Testis (tissue), 3 donors: ENCODE measurements around the gene SLC24A3. TPM values are rescaled to one million over a fixed set of nuclear protein-coding genes. Genes with fewer than 3 reads are reported as not detected.

Experiments
- DNase-seq: peaks from one replicate; pipeline ENCODE4 v3.0.0-alpha.2; 2019
- H3K27ac ChIP-seq, 2 donors: fragments of 200-600 bp; sonication (generic); one replicate each; pipeline ENCODE4 v1.5.1; 2019
- H3K27me3 ChIP-seq: fragments of 200-600 bp; sonication (generic); one replicate; pipeline ENCODE4 v1.5.1; 2019
- H3K36me3 ChIP-seq: fragments of 200-600 bp; sonication (generic); one replicate; pipeline ENCODE4 v1.5.1; 2017; ENCODE audit warnings: low read depth; ENCODE audit errors: missing control alignments
- H3K4me1 ChIP-seq: fragments of 200-600 bp; sonication (generic); one replicate; pipeline ENCODE4 v1.5.1; 2019
- H3K4me3 ChIP-seq, 2 donors: fragments of 200-600 bp; sonication (generic); one replicate each; pipeline ENCODE4 v1.5.1; 2017 to 2019
- H3K9me3 ChIP-seq: fragments of 200-600 bp; sonication (generic); one replicate; pipeline ENCODE4 v1.5.1; 2017
- POLR2A ChIP-seq: fragments of 450-650 bp; IDR thresholded peaks from one replicate; pipeline ENCODE4 v1.6.1; 2017; ENCODE audit warnings: antibody characterized with exemption, mild to moderate bottlenecking, moderate library complexity
- WGBS, 2 donors: methylation state at CpG; one replicate each; pipeline ENCODE4 v1.1.5; 2018; 5-methylcytosine and 5-hydroxymethylcytosine counted together
- intact Hi-C: fragments of 100-400 bp; cut with DNase I; formaldehyde crosslinking; loops from one replicate; pipeline ENCODE4 v1.15.1; 2023; ENCODE audit warnings: low total_unique reads
- polyA plus RNA-seq: library from polyadenylated mRNA; stranded (reverse); fragments of 350-450 nt; fragmentation: Illumina TruSeq; extraction: RNeasy Lipid Tissue Mini Kit (QIAGEN cat#74804); gene quantifications from one replicate; pipeline ENCODE4 v1.2.3, GENCODE V29; 2014; ENCODE audit warnings: low read depth, low replicate concordance; ENCODE audit not compliant: insufficient read depth
- total RNA-seq, 2 donors: library from RNA; depleted of rRNA; stranded (reverse); fragments of >200 nt; gene quantifications; one replicate each; pipeline ENCODE4 v1.2.3, GENCODE V29; 2016
- TF ChIP-seq, protein P1 (sequence below), 3 experiments: fragments of 450-650 bp in 2 of 3; fragments of 200-600 bp in 1 of 3; sonication (generic) in 1 of 3; IDR thresholded peaks; one replicate each; pipeline ENCODE4 v1.5.1; 2016 to 2019; ENCODE audit warnings: antibody characterized with exemption in 3 of 3, mild to moderate bottlenecking in 2 of 3, moderate library complexity in 1 of 3

The SLC24A3 gene
- total and polyA plus RNA-seq, 3 donors from 2014 or later, result 2.4 to 4.5 (median 3.8) TPM

DNA sequence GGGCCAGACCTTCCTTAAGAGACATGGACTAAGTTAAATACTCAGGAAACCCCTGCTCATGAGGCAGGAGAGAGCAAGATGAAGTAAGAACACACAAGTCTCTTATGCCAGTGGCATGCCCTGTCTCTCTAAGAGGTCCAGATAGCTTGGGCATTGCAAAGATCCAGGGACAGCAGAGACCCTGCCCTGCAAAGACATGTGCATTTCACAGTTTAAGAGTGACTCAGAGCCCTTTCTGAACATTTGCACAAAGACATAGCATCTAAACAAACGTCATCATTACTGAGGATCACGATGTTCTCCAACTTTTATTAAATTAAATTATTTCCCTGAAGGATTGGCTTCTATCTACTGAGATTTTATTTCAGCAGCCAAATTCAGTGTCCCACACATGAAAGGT, 315.1 kb downstream of the SLC24A3 start:
- no peak for TF ChIP-seq POLR2A
- TF ChIP-seq, protein P1, sequence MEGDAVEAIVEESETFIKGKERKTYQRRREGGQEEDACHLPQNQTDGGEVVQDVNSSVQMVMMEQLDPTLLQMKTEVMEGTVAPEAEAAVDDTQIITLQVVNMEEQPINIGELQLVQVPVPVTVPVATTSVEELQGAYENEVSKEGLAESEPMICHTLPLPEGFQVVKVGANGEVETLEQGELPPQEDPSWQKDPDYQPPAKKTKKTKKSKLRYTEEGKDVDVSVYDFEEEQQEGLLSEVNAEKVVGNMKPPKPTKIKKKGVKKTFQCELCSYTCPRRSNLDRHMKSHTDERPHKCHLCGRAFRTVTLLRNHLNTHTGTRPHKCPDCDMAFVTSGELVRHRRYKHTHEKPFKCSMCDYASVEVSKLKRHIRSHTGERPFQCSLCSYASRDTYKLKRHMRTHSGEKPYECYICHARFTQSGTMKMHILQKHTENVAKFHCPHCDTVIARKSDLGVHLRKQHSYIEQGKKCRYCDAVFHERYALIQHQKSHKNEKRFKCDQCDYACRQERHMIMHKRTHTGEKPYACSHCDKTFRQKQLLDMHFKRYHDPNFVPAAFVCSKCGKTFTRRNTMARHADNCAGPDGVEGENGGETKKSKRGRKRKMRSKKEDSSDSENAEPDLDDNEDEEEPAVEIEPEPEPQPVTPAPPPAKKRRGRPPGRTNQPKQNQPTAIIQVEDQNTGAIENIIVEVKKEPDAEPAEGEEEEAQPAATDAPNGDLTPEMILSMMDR (IDR thresholded peaks at IDR 0.05), result no peak
- Histone ChIP-seq H3K4me1 (no peaks in the 10 kb centered on the region), H3K36me3 (no peaks in the 10 kb centered on the region), H3K4me3 (no peak overlapping the region), H3K27ac (no peak overlapping the region), H3K9me3 (no peaks in the 10 kb centered on the region), H3K27me3 (no peaks in the 10 kb centered on the region)
- WGBS, 2 donors, result 72 to 77% methylated on average over 2 of the region's 2 CpGs
- intact Hi-C loops, result no loop called here
- DNase-seq, result no peak

DNA sequence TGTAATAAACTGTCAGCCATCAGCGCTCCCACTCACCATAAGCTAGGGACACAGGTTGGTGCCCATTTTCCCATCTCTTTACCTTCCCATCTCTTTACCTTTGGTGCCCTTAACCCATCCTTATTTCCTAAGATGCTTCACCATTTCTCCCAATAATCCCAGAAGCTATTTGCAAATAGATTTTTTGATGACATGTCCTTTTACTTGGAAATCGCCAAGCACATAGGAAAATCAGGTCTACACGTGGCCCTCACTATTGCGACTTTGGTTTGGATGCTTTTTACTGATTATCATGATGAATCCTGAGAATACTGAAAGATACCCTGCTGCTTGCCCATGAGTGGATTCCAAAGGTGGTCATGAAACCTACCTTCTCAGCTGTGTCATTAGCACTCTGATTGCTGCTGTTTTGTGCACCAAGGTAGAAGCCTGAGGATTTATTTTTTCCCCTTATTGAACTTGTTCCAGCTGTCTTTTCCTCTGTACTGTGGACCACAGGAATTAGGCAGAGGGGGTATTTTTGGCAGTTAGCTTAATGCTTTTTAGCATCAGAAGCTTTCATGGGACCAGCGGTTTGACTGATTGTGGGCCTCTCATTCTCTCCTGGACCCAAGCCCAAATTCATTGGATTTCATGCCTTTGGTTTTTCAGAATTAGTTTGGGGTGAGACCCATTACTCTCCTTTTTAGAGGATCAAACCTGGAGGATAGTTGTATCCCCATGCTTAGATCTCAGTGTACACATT, 316.0 kb downstream of the SLC24A3 start:
- no peaks in the 10 kb centered on the region for H3K4me1 ChIP-seq
- H3K36me3 ChIP-seq, result no peaks in the 10 kb centered on the region
- no peaks in the 10 kb centered on the region for H3K9me3 ChIP-seq
- no peaks in the 10 kb centered on the region for H3K27me3 ChIP-seq
- TF ChIP-seq, protein P1 (IDR thresholded peaks at IDR 0.05), result no peak
- TF ChIP-seq POLR2A, result no peak
- no peak for DNase-seq
- no peak overlapping the region for H3K4me3 ChIP-seq
- 89 to 95% methylated on average over 5 of the region's 5 CpGs for WGBS, 2 donors
- no peak overlapping the region for H3K27ac ChIP-seq
- intact Hi-C loops, result no loop called here

DNA sequence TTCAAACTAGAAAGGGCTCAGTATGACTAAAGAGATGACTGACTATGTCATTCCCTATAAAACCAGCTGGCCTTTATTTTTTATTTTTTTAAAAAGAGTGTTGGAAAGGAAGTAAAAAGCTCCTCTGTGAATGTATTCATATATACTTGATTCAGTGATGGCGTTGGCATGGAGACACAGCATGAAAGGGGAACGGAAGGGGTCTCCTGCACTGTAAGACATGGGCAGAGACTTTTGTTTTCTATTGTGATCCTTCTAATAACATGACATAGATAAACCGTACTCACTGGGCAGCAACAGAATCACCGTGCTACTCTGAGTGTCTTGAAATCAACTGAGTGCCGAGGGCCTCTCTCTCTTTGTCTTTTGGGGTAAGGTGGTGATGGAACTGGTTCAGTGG, 317.6 kb downstream of the SLC24A3 start:
- intact Hi-C loops, result no loop called here
- 93 to 94% methylated on average over 5 of the region's 5 CpGs for WGBS, 2 donors
- DNase-seq, result no peak
- Histone ChIP-seq H3K27me3 (no peaks in the 10 kb centered on the region), H3K27ac (no peak overlapping the region), H3K36me3 (no peaks in the 10 kb centered on the region), H3K4me1 (no peaks in the 10 kb centered on the region), H3K9me3 (no peaks in the 10 kb centered on the region), H3K4me3 (no peak overlapping the region)
- no peak for TF ChIP-seq POLR2A
- TF ChIP-seq, protein P1 (IDR thresholded peaks at IDR 0.05), result no peak

DNA sequence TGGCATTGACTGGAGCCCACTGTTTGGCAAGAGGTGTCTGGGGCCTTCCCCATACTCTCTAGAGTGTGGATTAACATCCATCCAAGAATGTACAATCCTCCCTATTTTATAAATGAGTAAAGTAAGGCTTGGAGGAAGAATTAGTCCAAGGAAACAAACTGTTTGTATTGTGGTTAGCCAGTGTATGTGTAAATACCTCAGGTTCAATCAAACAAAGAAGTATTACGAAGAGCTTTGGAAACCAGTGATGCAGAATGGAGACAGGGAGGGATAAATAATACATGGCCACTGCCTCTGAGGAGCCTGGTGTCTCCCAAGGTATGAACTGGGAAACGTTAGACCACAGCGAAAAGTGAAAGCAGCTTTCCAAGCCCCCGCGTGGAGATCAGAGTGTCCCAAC, 319.0 kb downstream of the SLC24A3 start:
- Histone ChIP-seq H3K27me3 (no peaks in the 10 kb centered on the region), H3K9me3 (no peaks in the 10 kb centered on the region), H3K4me3 (no peak overlapping the region), H3K4me1 (no peaks in the 10 kb centered on the region), H3K27ac (no peak overlapping the region), H3K36me3 (no peaks in the 10 kb centered on the region)
- no peak for DNase-seq
- 92 to 95% methylated on average over 5 of the region's 5 CpGs for WGBS, 2 donors
- TF ChIP-seq, protein P1 (IDR thresholded peaks at IDR 0.05), result no peak
- TF ChIP-seq POLR2A, result no peak
- intact Hi-C loops, result no loop called here

DNA sequence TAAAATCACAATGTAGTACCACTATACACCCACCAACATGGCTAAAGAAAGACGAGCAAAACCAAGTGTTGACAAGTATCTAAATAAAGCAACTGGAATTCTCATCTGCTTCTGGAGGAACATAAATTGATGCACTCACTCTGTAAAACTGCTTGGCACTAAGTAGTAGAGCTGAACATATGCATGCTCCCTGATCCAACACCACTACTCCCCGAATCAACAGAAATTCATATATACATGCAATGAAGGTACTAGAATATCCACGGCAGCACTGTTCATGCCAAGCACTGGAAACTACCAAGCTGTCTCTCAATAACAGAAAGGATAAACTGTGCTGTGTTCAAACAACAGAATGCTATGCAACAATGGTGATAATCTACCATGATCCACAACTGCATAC, 326.1 kb downstream of the SLC24A3 start:
- DNase-seq, result no peak
- Histone ChIP-seq H3K27ac (no peak overlapping the region), H3K9me3 (no peaks in the 10 kb centered on the region), H3K36me3 (no peaks in the 10 kb centered on the region), H3K4me1 (peaks cover 5% of the 10 kb centered on the region), H3K4me3 (no peak overlapping the region), H3K27me3 (no peaks in the 10 kb centered on the region)
- TF ChIP-seq POLR2A, result no peak
- WGBS, 2 donors, result 82 to 83% methylated on average over 3 of the region's 3 CpGs
- intact Hi-C loops, result no loop called here
